ENCODE results near the gene EBP.

DNA sequence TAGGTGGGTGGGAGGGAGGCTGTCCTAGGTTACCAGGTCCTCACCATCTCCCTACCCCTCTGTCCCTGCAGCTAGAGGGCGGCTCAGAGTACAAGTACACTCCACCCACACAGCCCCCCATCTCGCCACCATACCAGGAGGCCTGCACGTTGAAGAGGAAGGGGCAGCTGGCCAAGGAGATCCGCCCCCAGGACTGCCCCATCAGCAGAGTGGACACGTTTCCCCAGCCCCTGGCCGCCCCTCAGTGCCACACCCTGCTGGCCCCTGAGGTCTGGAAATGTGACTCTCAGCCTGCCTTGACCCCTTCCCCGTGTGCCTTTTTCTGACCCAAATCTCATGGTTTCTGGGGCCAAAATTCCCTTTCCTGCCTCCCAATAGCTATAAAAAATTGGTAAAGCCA, 39.1 kb upstream of the EBP start:
- TF ChIP-seq, protein P1, sequence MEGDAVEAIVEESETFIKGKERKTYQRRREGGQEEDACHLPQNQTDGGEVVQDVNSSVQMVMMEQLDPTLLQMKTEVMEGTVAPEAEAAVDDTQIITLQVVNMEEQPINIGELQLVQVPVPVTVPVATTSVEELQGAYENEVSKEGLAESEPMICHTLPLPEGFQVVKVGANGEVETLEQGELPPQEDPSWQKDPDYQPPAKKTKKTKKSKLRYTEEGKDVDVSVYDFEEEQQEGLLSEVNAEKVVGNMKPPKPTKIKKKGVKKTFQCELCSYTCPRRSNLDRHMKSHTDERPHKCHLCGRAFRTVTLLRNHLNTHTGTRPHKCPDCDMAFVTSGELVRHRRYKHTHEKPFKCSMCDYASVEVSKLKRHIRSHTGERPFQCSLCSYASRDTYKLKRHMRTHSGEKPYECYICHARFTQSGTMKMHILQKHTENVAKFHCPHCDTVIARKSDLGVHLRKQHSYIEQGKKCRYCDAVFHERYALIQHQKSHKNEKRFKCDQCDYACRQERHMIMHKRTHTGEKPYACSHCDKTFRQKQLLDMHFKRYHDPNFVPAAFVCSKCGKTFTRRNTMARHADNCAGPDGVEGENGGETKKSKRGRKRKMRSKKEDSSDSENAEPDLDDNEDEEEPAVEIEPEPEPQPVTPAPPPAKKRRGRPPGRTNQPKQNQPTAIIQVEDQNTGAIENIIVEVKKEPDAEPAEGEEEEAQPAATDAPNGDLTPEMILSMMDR (IDR thresholded peaks at IDR 0.05; ENCODE audit: control extremely low read depth in 1 of 3, insufficient read depth in 1 of 3, low read depth in 1 of 3, low read length in 3 of 3) = no peak
- TF ChIP-seq TAF7 (optimal IDR thresholded peaks at IDR 0.05; ENCODE audit: borderline replicate concordance, low read depth, low read length) (no peak), JUN (IDR thresholded peaks at IDR 0.05; ENCODE audit: low read depth, low read length) (no peak), GABPA (IDR thresholded peaks at IDR 0.05; ENCODE audit: borderline replicate concordance, insufficient read depth, low read length) (no peak), CEBPB (IDR thresholded peaks at IDR 0.05; ENCODE audit: low read depth, low read length) (no peak), EGR1 (IDR thresholded peaks at IDR 0.05; ENCODE audit: borderline replicate concordance, low read depth, low read length) (no peak)
- TF ChIP-seq, protein P2, sequence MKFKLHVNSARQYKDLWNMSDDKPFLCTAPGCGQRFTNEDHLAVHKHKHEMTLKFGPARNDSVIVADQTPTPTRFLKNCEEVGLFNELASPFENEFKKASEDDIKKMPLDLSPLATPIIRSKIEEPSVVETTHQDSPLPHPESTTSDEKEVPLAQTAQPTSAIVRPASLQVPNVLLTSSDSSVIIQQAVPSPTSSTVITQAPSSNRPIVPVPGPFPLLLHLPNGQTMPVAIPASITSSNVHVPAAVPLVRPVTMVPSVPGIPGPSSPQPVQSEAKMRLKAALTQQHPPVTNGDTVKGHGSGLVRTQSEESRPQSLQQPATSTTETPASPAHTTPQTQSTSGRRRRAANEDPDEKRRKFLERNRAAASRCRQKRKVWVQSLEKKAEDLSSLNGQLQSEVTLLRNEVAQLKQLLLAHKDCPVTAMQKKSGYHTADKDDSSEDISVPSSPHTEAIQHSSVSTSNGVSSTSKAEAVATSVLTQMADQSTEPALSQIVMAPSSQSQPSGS (IDR thresholded peaks at IDR 0.05; ENCODE audit: low read length) = no peak
